Measurements from ENCODE around the gene FNDC3B.

DNA sequence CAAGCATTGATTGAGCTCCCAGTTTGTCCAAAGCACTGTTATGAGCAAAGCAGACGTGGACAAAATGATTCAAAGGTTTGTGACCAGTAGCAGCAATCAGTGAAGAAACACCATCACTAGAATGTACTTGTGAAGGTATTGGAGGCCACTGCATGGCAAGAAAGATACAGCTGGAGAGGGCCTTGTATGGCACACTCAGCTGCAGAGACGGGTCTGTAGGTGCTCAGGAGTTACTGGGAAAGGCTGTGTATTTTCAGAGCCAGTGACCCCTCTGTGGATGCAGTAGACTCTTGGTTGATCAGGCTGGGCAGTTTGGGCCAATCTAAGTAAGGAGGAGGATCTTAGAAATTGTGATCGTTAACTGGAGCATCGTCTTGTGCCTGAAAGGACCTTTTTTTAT lies 288.9 kb downstream of the FNDC3B start:
- TF ChIP-seq POLR2A (IDR thresholded peaks at IDR 0.05) (no peak), CTCF (IDR thresholded peaks at IDR 0.05) (no peak)
